Central memory CD8-positive, alpha-beta T cell (primary cell): Measurements from ENCODE around the gene LCN2.
A peak's percentile ranks its signal among the peaks of the same experiment; 100 is the strongest.

ENCODE experiments used
- ATAC-seq: fragments of 150-1000 bp; cut with Tn5 transposase; replicated peaks from 2 replicates; pipeline ENCODE4 v1.10.0; 2022; ENCODE audit warnings: mild to moderate bottlenecking, moderate FRiP score, moderate number of reproducible peaks; ENCODE audit not compliant: poor library complexity, severe bottlenecking; ENCODE audit errors: extremely low read depth
- DNase-seq, 2 donors: peaks; one replicate each; pipeline ENCODE4 v3.0.0; 2021; ENCODE audit warnings: low spot score in 2 of 2
- H3K27ac Mint-ChIP-seq: one replicate; pipeline ENCODE4 v1.8.0; 2022; ENCODE audit warnings: low read depth, mild to moderate bottlenecking, moderate library complexity, mixed read lengths
- H3K27me3 Mint-ChIP-seq: one replicate; pipeline ENCODE4 v1.8.0; 2022; ENCODE audit warnings: mixed read lengths
- H3K36me3 Mint-ChIP-seq: one replicate; pipeline ENCODE4 v1.8.0; 2022; ENCODE audit warnings: mild to moderate bottlenecking, moderate library complexity, mixed read lengths; ENCODE audit not compliant: insufficient read depth
- H3K4me1 Mint-ChIP-seq: one replicate; pipeline ENCODE4 v1.8.0; 2022; ENCODE audit warnings: mixed read lengths
- H3K4me3 Mint-ChIP-seq: one replicate; pipeline ENCODE4 v1.8.0; 2022; ENCODE audit warnings: mild to moderate bottlenecking, moderate library complexity, mixed read lengths
- H3K9me3 Mint-ChIP-seq: one replicate; pipeline ENCODE4 v1.8.0; 2022; ENCODE audit warnings: mixed read lengths

The LCN2 gene

DNA sequence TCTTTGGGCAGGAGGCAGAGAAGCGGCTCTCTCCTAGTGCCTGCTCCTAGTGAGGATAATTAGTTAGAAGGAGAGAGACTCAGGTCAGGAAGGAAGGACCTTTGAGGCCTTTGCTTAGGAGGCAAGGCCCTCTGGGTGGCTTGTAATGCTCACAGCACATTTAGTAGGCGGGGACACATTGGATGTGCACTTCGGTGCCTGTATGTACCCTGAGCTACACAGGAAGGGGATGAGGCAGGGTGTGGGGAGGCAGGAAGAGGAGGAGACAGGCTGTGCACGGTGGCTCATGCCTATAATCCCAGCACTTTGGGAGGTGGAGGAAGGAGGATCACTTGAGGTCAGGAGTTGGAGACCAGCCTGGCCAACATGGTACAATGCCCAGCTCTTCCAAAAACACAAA lies 7.2 kb upstream of the LCN2 start:
- no peaks in the 10 kb centered on the region for H3K27me3 Mint-ChIP-seq
- H3K4me1 Mint-ChIP-seq, result peaks cover 5% of the 10 kb centered on the region
- no peak overlapping the region for H3K27ac Mint-ChIP-seq
- no peaks in the 10 kb centered on the region for H3K9me3 Mint-ChIP-seq
- no peaks in the 10 kb centered on the region for H3K36me3 Mint-ChIP-seq
- no peak overlapping the region for H3K4me3 Mint-ChIP-seq
- DNase-seq, result no peak
- ATAC-seq, result no peak

DNA sequence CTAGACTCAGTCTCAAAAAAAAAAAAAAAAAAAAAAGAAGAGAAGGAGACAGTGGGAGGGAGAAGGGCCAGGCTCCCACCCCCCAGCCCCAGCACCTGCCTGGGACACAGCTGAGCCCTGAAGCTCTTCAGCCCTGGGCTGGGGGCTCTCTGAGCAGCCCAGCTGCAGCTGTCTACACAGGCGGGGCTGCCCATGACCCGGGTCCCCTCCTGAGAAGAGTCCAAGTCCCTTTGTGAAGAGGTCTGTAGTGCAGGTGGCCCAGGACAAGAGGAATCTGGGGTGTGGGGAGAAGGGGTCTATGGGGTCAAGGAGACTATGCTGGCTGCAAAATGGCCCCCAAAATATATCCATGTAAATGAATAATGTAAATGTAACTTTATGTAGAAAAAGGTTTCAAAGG lies 6.7 kb upstream of the LCN2 start:
- Mint-ChIP-seq H3K36me3 (no peaks in the 10 kb centered on the region), H3K27ac (no peak overlapping the region), H3K27me3 (no peaks in the 10 kb centered on the region), H3K9me3 (no peaks in the 10 kb centered on the region), H3K4me3 (no peak overlapping the region), H3K4me1 (peaks cover 5% of the 10 kb centered on the region)
- DNase-seq (no peak), ATAC-seq (no peak)

GRCh38 chr9:128143525-128144238 lies 5.6 kb upstream of the LCN2 start:
- no peak overlapping the region for H3K4me3 Mint-ChIP-seq
- no peaks in the 10 kb centered on the region for H3K36me3 Mint-ChIP-seq
- no peak for DNase-seq
- H3K9me3 Mint-ChIP-seq, result no peaks in the 10 kb centered on the region
- no peak for ATAC-seq
- peak overlapping the region; percentile 35 for H3K27ac Mint-ChIP-seq
- peaks cover 5% of the 10 kb centered on the region for H3K4me1 Mint-ChIP-seq
- no peaks in the 10 kb centered on the region for H3K27me3 Mint-ChIP-seq

DNA sequence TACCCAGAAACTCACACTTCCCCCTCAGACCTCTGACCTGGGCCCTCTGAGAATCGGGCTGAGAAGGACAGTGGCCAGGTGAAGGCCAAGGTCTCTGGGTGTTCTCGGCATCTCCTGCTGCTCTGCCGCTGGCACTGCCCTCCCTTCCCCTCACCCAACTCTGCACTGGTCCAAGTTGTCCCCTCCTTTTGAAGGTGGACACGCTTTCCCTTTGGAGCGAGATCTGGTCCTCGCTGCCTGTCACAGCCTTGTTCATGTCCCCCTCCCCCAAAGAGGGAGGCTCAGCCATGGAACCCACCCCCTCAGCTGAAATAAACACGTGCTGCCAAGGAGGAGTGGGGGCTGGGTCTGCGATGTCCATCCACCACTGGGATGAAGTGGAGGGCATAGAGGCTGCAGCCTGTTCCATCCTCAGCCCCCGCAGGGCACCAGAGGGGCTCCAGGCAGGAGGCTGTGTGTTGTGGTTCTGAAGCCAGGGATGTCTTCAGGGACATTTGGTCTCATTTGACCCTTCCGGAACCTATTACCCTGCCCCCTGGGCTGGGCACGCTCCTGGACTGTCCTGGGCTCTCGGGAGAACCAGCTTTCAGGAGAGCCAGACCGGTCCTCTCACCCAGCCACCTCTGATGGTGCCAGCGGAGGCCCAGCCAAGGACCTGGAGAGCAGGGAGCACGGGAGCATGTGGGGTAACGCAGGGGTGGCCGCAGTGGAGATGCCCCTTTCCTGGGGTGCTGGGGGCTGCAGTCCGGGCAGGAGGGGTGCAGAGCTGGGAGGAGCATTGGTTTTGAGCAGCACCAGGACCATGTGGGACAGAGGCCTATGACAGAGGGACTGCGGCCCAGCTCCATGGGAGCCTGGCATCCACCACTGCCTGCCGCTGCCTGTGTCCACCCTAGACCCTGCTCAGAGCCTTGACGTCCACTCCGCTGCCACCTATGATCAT lies 4.7 kb upstream of the LCN2 start:
- H3K27me3 Mint-ChIP-seq, result no peaks in the 10 kb centered on the region
- H3K9me3 Mint-ChIP-seq, result no peaks in the 10 kb centered on the region
- H3K36me3 Mint-ChIP-seq, result no peaks in the 10 kb centered on the region
- no peak overlapping the region for H3K27ac Mint-ChIP-seq
- ATAC-seq (no peak), DNase-seq (no peak)
- no peak overlapping the region for H3K4me3 Mint-ChIP-seq
- H3K4me1 Mint-ChIP-seq, result peaks cover 5% of the 10 kb centered on the region

GRCh38 chr9:128145536-128145935 lies 3.7 kb upstream of the LCN2 start:
- Mint-ChIP-seq H3K27me3 (no peaks in the 10 kb centered on the region), H3K36me3 (no peaks in the 10 kb centered on the region), H3K4me1 (peaks cover 5% of the 10 kb centered on the region), H3K4me3 (no peak overlapping the region), H3K9me3 (no peaks in the 10 kb centered on the region), H3K27ac (no peak overlapping the region)
- no peak for DNase-seq
- no peak for ATAC-seq

- Mint-ChIP-seq H3K4me1 (peaks cover 5% of the 10 kb centered on the region), H3K4me3 (no peak overlapping the region), H3K36me3 (no peaks in the 10 kb centered on the region), H3K27me3 (no peaks in the 10 kb centered on the region), H3K9me3 (no peaks in the 10 kb centered on the region), H3K27ac (no peak overlapping the region)
- ATAC-seq, result no peak
- DNase-seq, result no peak
Observed at GRCh38 chr9:128145951-128146351, 3.3 kb upstream of the LCN2 start.

DNA sequence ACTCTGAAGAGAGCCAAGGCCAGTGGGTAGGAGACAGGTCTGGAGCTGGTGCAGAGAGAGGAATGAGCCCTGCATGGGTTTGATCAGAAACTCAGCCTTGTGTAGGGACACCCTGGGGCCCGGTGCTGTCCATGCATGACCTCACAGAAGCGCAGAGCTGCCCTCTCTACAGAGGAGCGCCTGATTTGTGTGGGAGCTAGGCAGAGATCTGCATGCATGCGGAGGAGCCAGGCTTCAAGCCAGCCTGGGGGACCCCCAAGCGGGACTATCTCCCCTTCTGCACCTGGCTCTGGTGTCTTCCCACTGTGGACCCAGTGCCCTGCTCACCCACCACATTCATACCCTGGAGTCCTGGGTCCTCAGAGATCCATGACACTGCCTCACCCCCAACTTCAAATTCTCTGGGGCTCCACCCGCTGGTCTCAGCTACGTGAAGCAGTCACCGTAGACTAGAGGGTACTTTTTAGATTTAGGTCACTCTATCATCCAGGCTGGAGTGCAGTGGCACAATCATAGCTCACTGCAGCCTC lies 2.6 kb upstream of the LCN2 start:
- DNase-seq (no peak), ATAC-seq (no peak)
- no peaks in the 10 kb centered on the region for H3K36me3 Mint-ChIP-seq
- H3K4me1 Mint-ChIP-seq, result peaks cover 5% of the 10 kb centered on the region
- H3K27ac Mint-ChIP-seq, result peak overlapping the region; percentile 51
- no peaks in the 10 kb centered on the region for H3K9me3 Mint-ChIP-seq
- no peaks in the 10 kb centered on the region for H3K27me3 Mint-ChIP-seq
- H3K4me3 Mint-ChIP-seq, result no peak overlapping the region

- H3K27ac Mint-ChIP-seq, result no peak overlapping the region
- no peaks in the 10 kb centered on the region for H3K4me1 Mint-ChIP-seq
- no peaks in the 10 kb centered on the region for H3K27me3 Mint-ChIP-seq
- no peak overlapping the region for H3K4me3 Mint-ChIP-seq
- DNase-seq (no peak), ATAC-seq (no peak)
- peaks cover 1% of the 10 kb centered on the region for H3K36me3 Mint-ChIP-seq
- H3K9me3 Mint-ChIP-seq, result no peaks in the 10 kb centered on the region
Observed at GRCh38 chr9:128148509-128149000, 698 bp upstream of the LCN2 start.

DNA sequence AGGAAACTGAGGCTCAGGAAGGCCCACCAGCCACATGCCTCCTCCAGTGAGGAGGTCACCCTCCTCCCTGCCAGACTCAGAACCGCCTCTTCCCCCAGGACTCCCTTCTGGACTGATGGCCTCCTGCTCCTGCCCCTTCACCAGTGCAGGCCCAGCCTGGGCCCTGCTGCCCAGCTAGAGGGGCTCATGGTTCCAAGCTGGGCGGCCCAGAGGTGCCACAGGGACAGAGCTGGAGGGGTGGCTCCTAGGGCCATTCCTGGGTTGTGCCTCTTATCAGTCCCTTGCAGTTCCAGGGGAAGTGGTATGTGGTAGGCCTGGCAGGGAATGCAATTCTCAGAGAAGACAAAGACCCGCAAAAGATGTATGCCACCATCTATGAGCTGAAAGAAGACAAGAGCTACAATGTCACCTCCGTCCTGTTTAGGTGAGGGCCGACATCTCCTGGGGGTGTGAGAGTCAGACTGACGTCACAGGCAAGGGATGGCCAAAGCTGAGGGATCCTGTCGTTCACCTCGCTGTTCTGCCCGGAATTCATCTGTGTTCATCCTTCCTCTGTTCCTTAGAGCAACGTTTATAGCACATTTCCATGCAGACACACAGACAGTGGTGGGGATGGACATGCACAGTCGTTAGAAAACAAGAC lies 819 bp downstream of the LCN2 start:
- ATAC-seq, result no peak

GRCh38 chr9:128150594-128151308 lies 1.5 kb downstream of the LCN2 start:
- H3K4me3 Mint-ChIP-seq, result no peak overlapping the region
- H3K27ac Mint-ChIP-seq, result no peak overlapping the region
- DNase-seq (no peak), ATAC-seq (no peak)
- no peaks in the 10 kb centered on the region for H3K27me3 Mint-ChIP-seq
- H3K9me3 Mint-ChIP-seq, result no peaks in the 10 kb centered on the region
- H3K36me3 Mint-ChIP-seq, result peaks cover 1% of the 10 kb centered on the region
- H3K4me1 Mint-ChIP-seq, result no peaks in the 10 kb centered on the region

More for the DNA sequence above, 819 bp downstream of the LCN2 start:
- Mint-ChIP-seq H3K9me3 (no peaks in the 10 kb centered on the region), H3K36me3 (peaks cover 1% of the 10 kb centered on the region), H3K27me3 (no peaks in the 10 kb centered on the region), H3K27ac (no peak overlapping the region), H3K4me3 (no peak overlapping the region), H3K4me1 (no peaks in the 10 kb centered on the region)
- no peak for DNase-seq

- Mint-ChIP-seq H3K36me3 (peaks cover 1% of the 10 kb centered on the region), H3K9me3 (no peaks in the 10 kb centered on the region), H3K27me3 (no peaks in the 10 kb centered on the region), H3K4me3 (no peak overlapping the region), H3K4me1 (no peaks in the 10 kb centered on the region), H3K27ac (no peak overlapping the region)
- no peak for DNase-seq
- ATAC-seq, result no peak
Observed at GRCh38 chr9:128151309-128152132, 2.3 kb downstream of the LCN2 start.
